WTC11 (cell line): ENCODE results near the gene MMP7.

Experiments used
- TEAD4 ChIP-seq: sonication (generic); formaldehyde crosslinking; IDR thresholded peaks from 2 replicates; pipeline ENCODE4 v1.8.0; 2022; ENCODE audit warnings: mild to moderate bottlenecking, missing genetic modification reagents
- ZNF425 ChIP-seq: fragments of 250-450 bp; sonication (Bioruptor Pico); conservative IDR thresholded peaks from 2 replicates; pipeline ENCODE4 v1.9.0; 2021; ENCODE audit warnings: mild to moderate bottlenecking
- ZNF671 ChIP-seq: fragments of 250-450 bp; sonication (Bioruptor Pico); IDR thresholded peaks from 2 replicates; pipeline ENCODE4 v1.8.0; 2021; ENCODE audit warnings: mild to moderate bottlenecking
- ZSCAN18 ChIP-seq: fragments of 250-450 bp; sonication (Bioruptor Pico); IDR thresholded peaks from 2 replicates; pipeline ENCODE4 v2.1.2; 2022; ENCODE audit warnings: mild to moderate bottlenecking, moderate library complexity
- TF ChIP-seq, protein P1 (sequence below): fragments of 200-600 bp; IDR thresholded peaks from 2 replicates; pipeline ENCODE4 v1.8.0; 2022; ENCODE audit warnings: antibody characterized with exemption
- TF ChIP-seq, protein P2 (sequence below): sonication (generic); formaldehyde crosslinking; conservative IDR thresholded peaks from 2 replicates; pipeline ENCODE4 v1.8.1; 2023; ENCODE audit warnings: mild to moderate bottlenecking, low read depth, missing genetic modification reagents, moderate library complexity

- TF ChIP-seq, protein P1, sequence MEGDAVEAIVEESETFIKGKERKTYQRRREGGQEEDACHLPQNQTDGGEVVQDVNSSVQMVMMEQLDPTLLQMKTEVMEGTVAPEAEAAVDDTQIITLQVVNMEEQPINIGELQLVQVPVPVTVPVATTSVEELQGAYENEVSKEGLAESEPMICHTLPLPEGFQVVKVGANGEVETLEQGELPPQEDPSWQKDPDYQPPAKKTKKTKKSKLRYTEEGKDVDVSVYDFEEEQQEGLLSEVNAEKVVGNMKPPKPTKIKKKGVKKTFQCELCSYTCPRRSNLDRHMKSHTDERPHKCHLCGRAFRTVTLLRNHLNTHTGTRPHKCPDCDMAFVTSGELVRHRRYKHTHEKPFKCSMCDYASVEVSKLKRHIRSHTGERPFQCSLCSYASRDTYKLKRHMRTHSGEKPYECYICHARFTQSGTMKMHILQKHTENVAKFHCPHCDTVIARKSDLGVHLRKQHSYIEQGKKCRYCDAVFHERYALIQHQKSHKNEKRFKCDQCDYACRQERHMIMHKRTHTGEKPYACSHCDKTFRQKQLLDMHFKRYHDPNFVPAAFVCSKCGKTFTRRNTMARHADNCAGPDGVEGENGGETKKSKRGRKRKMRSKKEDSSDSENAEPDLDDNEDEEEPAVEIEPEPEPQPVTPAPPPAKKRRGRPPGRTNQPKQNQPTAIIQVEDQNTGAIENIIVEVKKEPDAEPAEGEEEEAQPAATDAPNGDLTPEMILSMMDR, result no peak
- TF ChIP-seq ZNF671 (CRISPR knock-in tag) (no peak), ZNF425 (CRISPR knock-in tag) (no peak), TEAD4 (no peak), ZSCAN18 (CRISPR knock-in tag) (no peak)
- TF ChIP-seq, protein P2, sequence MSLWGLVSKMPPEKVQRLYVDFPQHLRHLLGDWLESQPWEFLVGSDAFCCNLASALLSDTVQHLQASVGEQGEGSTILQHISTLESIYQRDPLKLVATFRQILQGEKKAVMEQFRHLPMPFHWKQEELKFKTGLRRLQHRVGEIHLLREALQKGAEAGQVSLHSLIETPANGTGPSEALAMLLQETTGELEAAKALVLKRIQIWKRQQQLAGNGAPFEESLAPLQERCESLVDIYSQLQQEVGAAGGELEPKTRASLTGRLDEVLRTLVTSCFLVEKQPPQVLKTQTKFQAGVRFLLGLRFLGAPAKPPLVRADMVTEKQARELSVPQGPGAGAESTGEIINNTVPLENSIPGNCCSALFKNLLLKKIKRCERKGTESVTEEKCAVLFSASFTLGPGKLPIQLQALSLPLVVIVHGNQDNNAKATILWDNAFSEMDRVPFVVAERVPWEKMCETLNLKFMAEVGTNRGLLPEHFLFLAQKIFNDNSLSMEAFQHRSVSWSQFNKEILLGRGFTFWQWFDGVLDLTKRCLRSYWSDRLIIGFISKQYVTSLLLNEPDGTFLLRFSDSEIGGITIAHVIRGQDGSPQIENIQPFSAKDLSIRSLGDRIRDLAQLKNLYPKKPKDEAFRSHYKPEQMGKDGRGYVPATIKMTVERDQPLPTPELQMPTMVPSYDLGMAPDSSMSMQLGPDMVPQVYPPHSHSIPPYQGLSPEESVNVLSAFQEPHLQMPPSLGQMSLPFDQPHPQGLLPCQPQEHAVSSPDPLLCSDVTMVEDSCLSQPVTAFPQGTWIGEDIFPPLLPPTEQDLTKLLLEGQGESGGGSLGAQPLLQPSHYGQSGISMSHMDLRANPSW, result no peak
These were observed 33.5 kb downstream of the MMP7 start for GRCh38 chr11:102497061-102497460.
